GM10248 (cell line): ENCODE results near the gene MCF2.
A peak's percentile ranks its signal among the peaks of the same experiment; 100 is the strongest.

Experiments
- CTCF ChIA-PET: fragments of 300-600 bp; sonication (Branson Sonifier 250); formaldehyde crosslinking; extraction: SDS; loops from one replicate; lab custom pipeline; 2021; ENCODE audit warnings: antibody characterized with exemption; lab: Yijun Ruan, JAX
- POLR2A ChIA-PET: fragments of 350-650 bp; sonication (Branson Sonifier 250); formaldehyde crosslinking; extraction: SDS; loops from one replicate; lab custom pipeline; 2020; ENCODE audit warnings: antibody characterized with exemption; lab: Yijun Ruan, JAX
- DNase-seq: peaks from one replicate; pipeline ENCODE4 v3.0.0; 2012; ENCODE audit errors: extremely low spot score
- CTCF ChIP-seq: IDR thresholded peaks from 2 replicates; pipeline ENCODE4 v1.5.1; 2012; ENCODE audit warnings: mild to moderate bottlenecking, low read depth; ENCODE audit errors: extremely low read depth, missing control alignments, control extremely low read depth

The MCF2 gene

GRCh38 chrX:139563251-139563650 is 144.7 kb downstream of the MCF2 start:
- no peak for DNase-seq
- ChIA-PET POLR2A (no interaction called here), CTCF (no interaction called here)
- TF ChIP-seq CTCF: no peak

GRCh38 chrX:139560221-139560620 is 147.7 kb downstream of the MCF2 start:
- DNase-seq: no peak
- TF ChIP-seq CTCF: no peak
- ChIA-PET POLR2A (no interaction called here), CTCF (interaction anchor here (1.2 to 1.5 kb wide), 2 partner anchors 11 to 784 kb away, joined by 3 to 4 read pairs; no protein-coding TSS in a partner anchor)

GRCh38 chrX:139559383-139560042 is 148.5 kb downstream of the MCF2 start:
- ChIA-PET POLR2A (no interaction called here), CTCF (interaction anchor here (1.1 to 1.5 kb wide), 5 partner anchors 10 to 786 kb away, joined by 3 to 5 read pairs (median 4); no protein-coding TSS in a partner anchor)
- TF ChIP-seq CTCF: peak; percentile 38
- peak; percentile 29 for DNase-seq

- no peak for DNase-seq
- TF ChIP-seq CTCF: no peak
- ChIA-PET CTCF (no interaction called here), POLR2A (no interaction called here)
These were observed 152.8 kb downstream of the MCF2 start for GRCh38 chrX:139554991-139555675.

GRCh38 chrX:139554376-139554775 is 153.6 kb downstream of the MCF2 start:
- CTCF ChIA-PET: no interaction called here
- TF ChIP-seq CTCF: no peak
- POLR2A ChIA-PET: no interaction called here
- peak; percentile 13 for DNase-seq

- CTCF ChIA-PET: no interaction called here
- POLR2A ChIA-PET: no interaction called here
- no peak for DNase-seq
- no peak for TF ChIP-seq CTCF
These were observed 163.4 kb downstream of the MCF2 start for GRCh38 chrX:139544591-139544990.
